ENCODE data around the gene TFAP2C. TPM values are rescaled to one million over a fixed set of nuclear protein-coding genes. Genes with fewer than 3 reads are reported as not detected.
"Not testable (repeated sequence)": the region's sequence is repeated elsewhere in the genome, so short reads cannot be mapped to it uniquely, and the experiment has no call there.

TFAP2C gene
- total RNA-seq, 2 donors from 2014 or later, result not detected

DNA sequence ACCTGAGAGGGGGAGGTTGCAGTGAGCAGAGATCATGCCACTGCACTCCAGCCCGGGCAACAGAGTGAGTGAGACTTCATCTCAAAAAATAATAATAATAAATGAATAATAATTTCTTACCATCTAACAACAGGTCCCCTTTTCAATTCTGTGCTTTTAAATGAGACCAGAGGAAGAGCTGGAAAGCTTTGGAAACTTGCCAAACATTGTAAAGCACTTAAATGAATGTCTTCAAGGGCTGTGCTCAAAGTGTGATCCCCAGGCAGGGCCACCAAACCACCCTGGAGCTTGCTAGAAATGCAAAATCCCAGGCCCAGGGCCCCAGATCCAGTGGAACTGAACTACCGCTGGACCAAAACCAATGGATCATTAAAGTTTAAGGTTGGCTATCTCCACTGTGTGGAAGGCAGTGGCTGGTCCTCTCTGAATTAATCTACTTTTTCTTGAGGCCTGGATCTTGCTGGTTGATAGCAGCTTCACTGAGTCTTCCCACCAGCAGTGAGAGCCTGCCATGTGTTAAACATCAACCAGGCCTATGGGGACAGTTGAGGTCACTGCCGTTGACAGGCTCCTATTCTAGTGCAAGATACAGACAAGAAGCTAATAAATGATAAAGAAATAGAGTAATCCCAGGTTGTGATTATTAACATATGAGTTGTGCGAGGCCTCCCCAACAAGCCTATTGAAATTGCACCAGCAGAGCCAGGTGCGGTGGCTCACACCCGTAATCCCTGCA, 23.7 kb upstream of the TFAP2C start:
- no peaks in the 10 kb centered on the region for H3K9me3 Mint-ChIP-seq
- no peak overlapping the region for H3K27ac Mint-ChIP-seq
- H3K4me3 Mint-ChIP-seq, result no peak overlapping the region
- no peak for ATAC-seq (replicated peaks)
- no peaks in the 10 kb centered on the region for H3K4me1 Mint-ChIP-seq
- peaks cover 3% of the 10 kb centered on the region for H3K27me3 Mint-ChIP-seq
- H3K36me3 Mint-ChIP-seq (ENCODE audit: low read depth), result no peaks in the 10 kb centered on the region

DNA sequence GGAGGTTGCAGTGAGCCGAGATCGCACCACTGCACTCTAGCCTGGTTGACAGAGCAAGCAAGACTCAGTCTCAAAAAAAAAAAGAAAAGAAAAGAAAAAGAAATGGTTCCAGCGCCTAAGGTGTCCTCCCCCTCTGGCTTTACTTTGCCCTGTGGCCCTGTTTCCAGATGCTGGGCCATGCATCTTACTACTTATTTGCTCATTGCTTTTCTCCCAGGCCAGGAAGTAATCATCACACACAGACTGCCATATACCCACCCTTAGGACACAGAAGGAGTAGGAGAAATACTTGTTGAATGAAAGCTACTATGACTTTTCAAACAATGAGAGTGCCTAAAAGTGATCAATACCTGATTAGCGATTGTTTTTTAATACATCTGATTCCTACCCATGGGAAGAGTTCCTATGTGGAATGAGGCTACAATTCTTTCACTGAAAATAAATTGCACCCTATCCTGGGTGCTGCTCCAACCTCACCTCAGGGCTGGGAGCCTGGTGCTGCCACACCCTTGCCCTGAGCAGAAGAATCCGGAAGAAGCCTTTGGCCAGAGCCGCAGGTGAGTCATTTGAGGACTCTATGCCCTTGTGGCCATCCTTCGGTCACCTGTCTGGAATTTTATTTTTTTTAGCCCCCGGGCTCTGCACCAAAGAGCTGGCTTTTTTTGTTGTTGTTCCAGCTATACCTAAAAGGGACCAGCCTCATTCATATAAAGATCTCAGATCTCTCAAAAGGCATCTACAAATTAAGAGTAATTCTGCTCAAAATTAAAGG, 22.7 kb upstream of the TFAP2C start:
- no peak overlapping the region for H3K27ac Mint-ChIP-seq
- no peaks in the 10 kb centered on the region for H3K4me1 Mint-ChIP-seq
- H3K4me3 Mint-ChIP-seq, result no peak overlapping the region
- ATAC-seq (replicated peaks), result no peak
- H3K9me3 Mint-ChIP-seq, result no peaks in the 10 kb centered on the region
- H3K27me3 Mint-ChIP-seq, result peaks cover 3% of the 10 kb centered on the region
- no peaks in the 10 kb centered on the region for H3K36me3 Mint-ChIP-seq (ENCODE audit: low read depth)

DNA sequence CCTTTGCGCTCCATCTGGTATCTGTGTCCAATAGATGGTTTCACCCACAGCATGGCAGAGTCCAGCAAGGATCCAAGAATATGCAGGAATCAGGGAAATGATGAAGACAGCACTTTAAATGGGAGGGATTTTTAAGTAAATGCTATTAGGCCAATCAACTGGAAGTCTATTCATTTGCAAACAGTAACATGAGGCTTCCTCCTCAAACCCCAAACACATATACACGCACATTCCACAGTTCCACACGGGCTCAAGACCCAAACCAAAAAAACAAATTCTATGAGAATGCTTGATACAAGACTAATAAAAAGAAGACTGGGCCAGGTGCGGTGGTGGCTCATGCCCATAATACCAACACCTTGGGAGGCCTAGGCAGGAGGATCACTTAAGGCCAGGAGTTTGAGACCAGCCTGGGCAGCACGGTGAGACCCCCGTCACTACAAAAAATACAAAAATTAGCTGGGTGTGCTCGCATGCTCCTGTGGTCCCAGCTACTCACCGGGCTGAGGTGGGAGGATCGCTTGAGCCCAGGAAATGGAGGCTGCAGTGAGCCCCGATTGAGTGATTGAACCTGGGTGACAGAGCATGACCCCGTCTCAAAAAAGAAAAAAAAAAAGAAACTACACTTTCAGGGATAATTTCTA, 21.9 kb upstream of the TFAP2C start:
- H3K4me3 Mint-ChIP-seq, result no peak overlapping the region
- H3K27ac Mint-ChIP-seq, result no peak overlapping the region
- H3K27me3 Mint-ChIP-seq, result peaks cover 3% of the 10 kb centered on the region
- H3K9me3 Mint-ChIP-seq, result no peaks in the 10 kb centered on the region
- ATAC-seq (replicated peaks), result no peak
- no peaks in the 10 kb centered on the region for H3K36me3 Mint-ChIP-seq (ENCODE audit: low read depth)
- H3K4me1 Mint-ChIP-seq, result no peaks in the 10 kb centered on the region

DNA sequence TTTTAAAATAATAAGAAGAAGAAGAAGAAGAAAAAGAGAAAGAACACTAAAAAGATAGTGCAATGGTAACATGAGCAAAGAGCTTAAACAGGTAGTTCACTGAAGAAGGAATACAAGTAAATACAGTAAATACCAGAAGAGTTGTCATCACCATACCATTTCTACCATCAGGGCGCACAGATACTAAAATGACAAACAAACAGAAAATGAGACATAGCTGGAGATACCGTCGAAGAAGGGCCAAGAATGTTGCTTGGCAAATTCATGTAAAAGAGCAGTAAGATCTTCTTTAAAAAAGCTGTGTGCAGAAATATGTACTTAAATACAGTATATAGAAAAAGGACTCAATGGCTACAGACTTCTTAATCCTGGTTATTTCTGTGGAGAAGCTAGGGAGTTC, 20.7 kb upstream of the TFAP2C start:
- no peaks in the 10 kb centered on the region for H3K9me3 Mint-ChIP-seq
- H3K27me3 Mint-ChIP-seq, result peaks cover 2% of the 10 kb centered on the region

DNA sequence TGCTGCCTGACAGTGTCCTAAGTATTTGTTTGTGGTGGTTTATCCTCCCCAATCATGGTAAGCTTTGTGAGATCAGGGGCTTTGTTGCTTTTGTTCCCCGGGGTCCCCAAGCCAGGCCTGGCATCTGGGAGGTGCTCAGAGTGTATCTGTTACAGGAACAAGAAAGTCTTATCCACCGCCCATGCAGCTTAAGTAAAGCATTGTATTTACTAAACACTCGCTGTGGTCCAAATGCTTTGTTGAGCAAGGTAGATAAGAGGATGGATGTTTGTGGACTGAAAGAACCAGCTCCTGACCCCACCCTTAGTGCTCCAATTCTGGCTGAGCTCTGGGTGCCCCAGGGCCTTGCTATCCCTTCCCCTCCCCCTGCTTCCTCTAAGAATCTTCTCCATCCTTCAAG, 19.8 kb upstream of the TFAP2C start:
- Mint-ChIP-seq H3K36me3 (ENCODE audit: low read depth) (no peaks in the 10 kb centered on the region), H3K4me3 (no peak overlapping the region), H3K9me3 (no peaks in the 10 kb centered on the region), H3K27ac (no peak overlapping the region), H3K4me1 (no peaks in the 10 kb centered on the region), H3K27me3 (peaks cover 4% of the 10 kb centered on the region)
- ATAC-seq (replicated peaks), result no peak

More for the DNA sequence above, 20.7 kb upstream of the TFAP2C start:
- Mint-ChIP-seq H3K36me3 (ENCODE audit: low read depth) (no peaks in the 10 kb centered on the region), H3K27ac (no peak overlapping the region), H3K4me3 (no peak overlapping the region), H3K4me1 (no peaks in the 10 kb centered on the region)
- ATAC-seq (replicated peaks), result no peak

DNA sequence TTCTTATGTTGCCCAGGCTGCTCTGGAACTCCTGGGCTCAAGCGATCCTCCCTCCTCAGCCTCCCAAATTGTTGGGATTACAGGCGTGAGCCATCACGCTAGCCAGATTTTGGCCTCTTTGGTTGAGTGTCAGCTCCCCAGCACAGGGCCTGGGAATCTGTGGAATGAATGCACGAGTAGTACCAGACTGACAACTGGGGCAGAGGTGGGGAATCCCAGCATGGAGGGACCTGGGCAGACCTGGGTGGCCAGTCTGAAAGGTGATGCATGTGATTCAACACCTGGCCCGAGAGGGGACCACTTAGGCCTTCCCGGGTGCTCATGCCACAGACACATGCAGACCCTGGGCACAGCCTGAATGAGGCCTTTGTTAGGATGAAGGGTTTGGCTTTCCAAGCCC, 19.0 kb upstream of the TFAP2C start:
- peaks cover 4% of the 10 kb centered on the region for H3K27me3 Mint-ChIP-seq
- no peak overlapping the region for H3K27ac Mint-ChIP-seq
- H3K4me3 Mint-ChIP-seq, result no peak overlapping the region
- H3K9me3 Mint-ChIP-seq, result no peaks in the 10 kb centered on the region
- ATAC-seq (replicated peaks), result no peak
- H3K4me1 Mint-ChIP-seq, result no peaks in the 10 kb centered on the region
- no peaks in the 10 kb centered on the region for H3K36me3 Mint-ChIP-seq (ENCODE audit: low read depth)

DNA sequence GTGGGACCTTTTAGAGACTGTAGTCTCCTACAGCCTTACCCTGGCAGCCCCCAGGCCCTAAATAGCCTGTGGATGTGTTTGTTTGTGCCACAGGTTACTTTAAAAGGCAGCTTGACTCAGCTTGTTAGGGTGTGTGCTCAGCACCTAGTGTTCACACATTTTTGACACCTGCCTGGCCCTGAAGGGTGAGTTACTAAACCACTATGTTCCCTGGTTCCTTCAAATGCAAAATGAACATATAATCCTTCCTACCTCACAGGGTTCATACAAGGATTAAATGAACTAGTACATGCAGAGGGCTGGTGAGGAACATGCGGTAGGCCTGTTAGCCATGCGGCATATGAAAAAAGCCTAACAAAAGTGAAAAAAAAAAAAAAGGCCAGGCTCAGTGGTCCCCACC, 14.9 kb upstream of the TFAP2C start:
- peaks cover 4% of the 10 kb centered on the region for H3K27me3 Mint-ChIP-seq

DNA sequence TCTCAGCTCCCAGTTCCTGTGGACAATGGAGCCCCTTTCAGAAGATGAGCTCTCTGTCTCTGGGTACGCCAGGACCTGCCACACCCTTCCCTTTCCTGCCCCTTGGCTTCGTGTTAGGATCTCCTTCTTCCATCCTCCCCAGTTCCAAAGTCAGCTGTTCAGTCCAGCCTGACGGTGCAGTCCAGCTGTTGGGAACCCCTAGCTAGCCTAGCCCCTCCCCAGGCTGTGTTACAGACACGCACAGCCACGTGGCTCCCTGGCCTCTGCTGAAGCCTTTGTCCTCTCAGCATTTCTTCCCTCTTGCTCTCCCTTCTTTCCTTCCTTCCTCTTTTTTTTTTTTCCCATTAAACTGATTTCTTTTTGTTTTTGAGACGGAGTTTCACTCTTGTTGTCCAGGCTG, 12.4 kb upstream of the TFAP2C start:
- H3K27ac Mint-ChIP-seq, result no peak overlapping the region
- H3K4me3 Mint-ChIP-seq, result no peak overlapping the region
- no peak for ATAC-seq (replicated peaks)
- H3K4me1 Mint-ChIP-seq, result no peaks in the 10 kb centered on the region
- no peaks in the 10 kb centered on the region for H3K9me3 Mint-ChIP-seq
- peaks cover 5% of the 10 kb centered on the region for H3K27me3 Mint-ChIP-seq
- H3K36me3 Mint-ChIP-seq (ENCODE audit: low read depth), result no peaks in the 10 kb centered on the region

More for the DNA sequence above, 14.9 kb upstream of the TFAP2C start:
- H3K27ac Mint-ChIP-seq, result no peak overlapping the region
- H3K36me3 Mint-ChIP-seq (ENCODE audit: low read depth), result no peaks in the 10 kb centered on the region
- no peak overlapping the region for H3K4me3 Mint-ChIP-seq
- H3K9me3 Mint-ChIP-seq, result no peaks in the 10 kb centered on the region
- no peak for ATAC-seq (replicated peaks)
- H3K4me1 Mint-ChIP-seq, result no peaks in the 10 kb centered on the region

DNA sequence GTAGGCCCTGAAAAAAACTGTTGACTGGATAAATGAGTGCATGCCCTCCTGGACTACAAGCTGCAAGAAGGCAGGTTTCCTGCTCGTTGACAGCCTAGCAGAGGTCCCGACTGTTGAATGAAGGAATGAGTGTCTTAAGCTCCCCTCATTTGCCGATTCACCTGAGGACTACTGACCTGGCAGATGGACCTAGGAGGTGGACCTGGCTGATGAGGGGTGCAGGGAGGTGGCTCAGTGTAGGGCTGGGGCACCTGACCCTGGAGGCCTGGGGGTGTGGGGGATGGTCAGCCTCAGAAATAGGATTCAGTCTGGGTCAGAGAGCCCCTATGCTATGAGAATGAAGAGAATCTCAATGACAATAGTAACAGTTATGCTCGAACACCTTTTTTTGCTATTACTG, 11.6 kb upstream of the TFAP2C start:
- Mint-ChIP-seq H3K36me3 (ENCODE audit: low read depth) (no peaks in the 10 kb centered on the region), H3K4me3 (no peak overlapping the region), H3K27me3 (peaks cover 8% of the 10 kb centered on the region), H3K27ac (no peak overlapping the region), H3K9me3 (no peaks in the 10 kb centered on the region), H3K4me1 (no peaks in the 10 kb centered on the region)
- ATAC-seq (replicated peaks), result no peak

DNA sequence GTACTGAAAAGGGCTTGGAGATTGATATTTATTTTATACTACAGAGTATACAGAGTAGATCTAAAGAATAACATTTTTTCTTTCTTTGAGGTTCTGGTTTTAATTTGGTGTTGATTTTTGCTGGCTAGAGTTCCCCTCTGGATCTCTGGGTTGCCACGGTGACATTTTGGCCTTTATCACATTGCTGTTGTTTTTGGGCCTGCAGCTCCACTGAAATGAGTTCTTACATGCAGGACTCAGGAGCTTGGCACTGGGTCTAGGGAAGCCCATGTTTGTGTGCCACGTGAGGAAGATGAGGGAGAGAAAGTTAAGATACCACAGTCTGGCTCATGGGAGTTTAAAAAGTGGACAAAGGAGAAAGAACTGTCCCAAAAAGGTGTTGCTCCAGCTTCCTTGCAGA, 7.4 kb upstream of the TFAP2C start:
- ATAC-seq (replicated peaks), result no peak
- Mint-ChIP-seq H3K4me3 (no peak overlapping the region), H3K36me3 (ENCODE audit: low read depth) (no peaks in the 10 kb centered on the region), H3K9me3 (no peaks in the 10 kb centered on the region), H3K27ac (no peak overlapping the region), H3K4me1 (no peaks in the 10 kb centered on the region), H3K27me3 (peaks cover 13% of the 10 kb centered on the region)

DNA sequence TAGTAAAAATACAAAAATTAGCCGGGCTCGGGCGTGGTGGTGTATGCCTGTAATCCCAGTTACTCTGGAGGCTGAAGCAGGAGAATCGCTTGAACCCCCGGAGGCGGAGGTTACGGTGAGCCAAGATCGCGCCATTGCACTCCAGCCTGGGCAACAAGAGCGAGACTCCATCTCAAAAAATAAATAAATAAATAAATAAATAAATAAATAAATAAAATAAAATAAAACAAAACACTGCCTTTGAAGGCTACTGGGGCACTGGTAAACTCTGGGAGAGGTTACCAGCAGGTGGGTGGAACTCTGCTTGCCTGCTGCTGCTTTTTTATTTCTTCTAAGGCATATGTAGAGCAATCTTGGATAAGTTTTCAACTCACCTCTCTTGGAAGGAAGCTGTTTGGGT, 5.2 kb upstream of the TFAP2C start:
- not testable (repeated sequence) for H3K27ac Mint-ChIP-seq

DNA sequence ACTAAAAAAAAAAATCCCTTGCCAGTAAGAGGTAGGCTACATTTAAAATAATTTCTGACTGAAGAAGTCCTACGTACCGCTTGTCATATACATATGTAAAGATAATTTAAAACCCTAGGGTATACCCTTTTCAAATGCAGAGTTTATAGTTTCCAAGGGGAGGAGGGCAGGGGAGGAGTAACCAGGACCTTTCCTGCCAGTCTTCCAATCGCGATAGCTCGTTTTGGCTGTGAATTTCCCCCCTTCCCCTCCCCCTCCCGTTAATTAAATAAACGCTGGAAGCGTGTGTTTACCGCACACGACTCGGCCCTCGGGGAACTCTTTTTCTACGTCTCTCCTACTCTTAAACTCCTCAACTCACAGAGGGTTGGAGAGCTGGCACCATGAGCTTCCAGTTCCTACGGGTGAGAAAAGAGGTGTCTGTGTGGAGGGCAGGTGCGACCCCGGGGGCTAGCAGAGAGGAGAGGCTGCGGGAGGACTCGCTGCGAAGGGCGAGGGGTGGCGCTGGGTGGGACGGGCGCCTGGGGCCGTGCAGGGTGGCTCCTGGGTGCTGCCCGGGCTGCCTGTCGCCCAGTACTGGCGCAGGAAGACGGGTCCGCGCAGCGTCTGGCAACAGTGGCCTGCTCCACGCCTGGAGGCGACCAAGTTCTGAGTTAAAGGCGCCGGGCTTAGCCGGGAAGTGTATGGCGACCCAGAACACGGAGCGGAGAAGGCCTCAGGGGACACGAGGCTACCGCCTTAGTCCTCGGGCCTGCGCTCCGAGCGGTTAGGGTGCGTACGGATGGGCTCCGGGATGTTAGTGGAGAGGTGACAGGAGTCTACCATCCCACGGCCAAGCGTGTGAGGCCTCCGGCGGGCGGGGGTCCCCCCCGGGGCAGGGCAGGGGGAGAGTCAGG, 4.1 kb upstream of the TFAP2C start:
- no peak for ATAC-seq (replicated peaks)
- peaks cover 21% of the 10 kb centered on the region for H3K27me3 Mint-ChIP-seq
- no peak overlapping the region for H3K27ac Mint-ChIP-seq
- no peaks in the 10 kb centered on the region for H3K9me3 Mint-ChIP-seq
- no peaks in the 10 kb centered on the region for H3K4me1 Mint-ChIP-seq
- H3K4me3 Mint-ChIP-seq, result no peak overlapping the region
- H3K36me3 Mint-ChIP-seq (ENCODE audit: low read depth), result no peaks in the 10 kb centered on the region

More for the DNA sequence above, 5.2 kb upstream of the TFAP2C start:
- peaks cover 18% of the 10 kb centered on the region for H3K27me3 Mint-ChIP-seq
- not testable (repeated sequence) for H3K4me3 Mint-ChIP-seq; H3K4me1 Mint-ChIP-seq; H3K9me3 Mint-ChIP-seq; ATAC-seq (replicated peaks); H3K36me3 Mint-ChIP-seq (ENCODE audit: low read depth)

DNA sequence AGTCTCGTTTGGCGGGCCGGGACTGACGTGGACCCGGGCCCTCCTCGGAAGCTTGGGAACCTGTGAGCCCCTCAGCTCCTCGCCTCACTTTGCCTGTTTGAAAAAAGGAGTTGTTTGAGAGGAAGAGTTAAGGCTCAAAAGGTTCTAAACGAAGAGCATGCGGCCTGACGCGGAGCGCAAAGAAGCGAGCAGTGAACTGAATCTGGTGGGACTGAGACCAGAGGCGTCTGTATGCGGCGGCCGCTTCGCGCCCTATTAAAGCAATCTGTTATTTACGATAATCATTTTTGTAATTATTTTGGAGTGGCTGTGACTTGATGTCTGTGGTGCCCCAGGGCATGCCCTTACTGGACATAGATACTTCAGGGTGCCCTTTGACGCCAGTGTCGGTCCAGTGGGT, 3.3 kb upstream of the TFAP2C start:
- Mint-ChIP-seq H3K4me1 (no peaks in the 10 kb centered on the region), H3K27me3 (peaks cover 21% of the 10 kb centered on the region), H3K36me3 (ENCODE audit: low read depth) (no peaks in the 10 kb centered on the region), H3K27ac (no peak overlapping the region), H3K9me3 (no peaks in the 10 kb centered on the region), H3K4me3 (no peak overlapping the region)
- no peak for ATAC-seq (replicated peaks)
